ENCODE data around the gene MYO7B. TPM values are rescaled to one million over a fixed set of nuclear protein-coding genes. Genes with fewer than 3 reads are reported as not detected.

MYO7B gene
- total RNA-seq, 4 donors from 2014 or later, result 0.07 to 0.83 (median 0.51) TPM; not detected in 1

DNA sequence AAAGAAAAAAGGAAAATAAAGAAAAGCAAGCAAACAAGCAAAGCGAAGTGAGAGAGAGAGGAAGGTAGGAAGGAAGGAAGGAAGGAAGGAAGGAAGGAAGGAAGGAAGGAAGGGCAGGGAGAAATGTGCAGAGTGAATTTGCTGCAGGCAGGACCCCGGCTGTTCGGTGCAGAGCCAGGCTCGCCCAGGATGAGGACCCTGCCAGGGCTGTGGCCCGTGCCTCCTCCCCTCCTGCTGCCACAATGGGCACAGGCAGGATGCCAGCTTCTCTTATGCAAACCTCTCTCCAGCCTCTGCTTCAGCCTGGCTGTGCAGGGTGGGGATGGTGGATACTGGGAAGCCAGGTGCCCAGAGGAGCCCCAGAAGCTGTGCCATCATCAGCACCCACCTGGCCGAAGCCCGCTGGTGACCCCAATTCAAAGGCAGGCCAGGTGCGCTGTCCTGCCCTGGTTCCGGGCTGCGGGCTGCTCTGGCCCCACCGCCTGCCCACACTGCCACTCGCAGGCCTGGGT is 113.7 kb downstream of the MYO7B start:
- peaks cover 15 to 28% of the 10 kb centered on the region in 2 donors for H3K4me1 ChIP-seq
- DNase-seq (no peak), ATAC-seq (no peak)
- intact Hi-C loops (cut with DNase I; ENCODE audit: low total_unique reads) (loop anchor here (1.0 to 2.0 kb wide), 2 partner anchors 58 to 122 kb away; no protein-coding TSS in a partner anchor), in situ Hi-C loops (cut with MboI; ENCODE audit: low sequenced_read_pairs in 4 of 4) (no loop called here)
- H3K36me3 ChIP-seq, result no peaks in the 10 kb centered on the region
- TF ChIP-seq, protein P1, sequence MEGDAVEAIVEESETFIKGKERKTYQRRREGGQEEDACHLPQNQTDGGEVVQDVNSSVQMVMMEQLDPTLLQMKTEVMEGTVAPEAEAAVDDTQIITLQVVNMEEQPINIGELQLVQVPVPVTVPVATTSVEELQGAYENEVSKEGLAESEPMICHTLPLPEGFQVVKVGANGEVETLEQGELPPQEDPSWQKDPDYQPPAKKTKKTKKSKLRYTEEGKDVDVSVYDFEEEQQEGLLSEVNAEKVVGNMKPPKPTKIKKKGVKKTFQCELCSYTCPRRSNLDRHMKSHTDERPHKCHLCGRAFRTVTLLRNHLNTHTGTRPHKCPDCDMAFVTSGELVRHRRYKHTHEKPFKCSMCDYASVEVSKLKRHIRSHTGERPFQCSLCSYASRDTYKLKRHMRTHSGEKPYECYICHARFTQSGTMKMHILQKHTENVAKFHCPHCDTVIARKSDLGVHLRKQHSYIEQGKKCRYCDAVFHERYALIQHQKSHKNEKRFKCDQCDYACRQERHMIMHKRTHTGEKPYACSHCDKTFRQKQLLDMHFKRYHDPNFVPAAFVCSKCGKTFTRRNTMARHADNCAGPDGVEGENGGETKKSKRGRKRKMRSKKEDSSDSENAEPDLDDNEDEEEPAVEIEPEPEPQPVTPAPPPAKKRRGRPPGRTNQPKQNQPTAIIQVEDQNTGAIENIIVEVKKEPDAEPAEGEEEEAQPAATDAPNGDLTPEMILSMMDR (IDR thresholded peaks at IDR 0.05 in 4 of 5, conservative IDR thresholded peaks at IDR 0.05 in 1 of 5), result no peak
- TF ChIP-seq POLR2A (IDR thresholded peaks at IDR 0.05), result no peak
- no peaks in the 10 kb centered on the region for H3K9me3 ChIP-seq
- peak overlapping the region; percentile 29 to 67 (median 59) for H3K27ac ChIP-seq
- H3K4me3 ChIP-seq, result no peak overlapping the region
- no peaks in the 10 kb centered on the region for H3K27me3 ChIP-seq

DNA sequence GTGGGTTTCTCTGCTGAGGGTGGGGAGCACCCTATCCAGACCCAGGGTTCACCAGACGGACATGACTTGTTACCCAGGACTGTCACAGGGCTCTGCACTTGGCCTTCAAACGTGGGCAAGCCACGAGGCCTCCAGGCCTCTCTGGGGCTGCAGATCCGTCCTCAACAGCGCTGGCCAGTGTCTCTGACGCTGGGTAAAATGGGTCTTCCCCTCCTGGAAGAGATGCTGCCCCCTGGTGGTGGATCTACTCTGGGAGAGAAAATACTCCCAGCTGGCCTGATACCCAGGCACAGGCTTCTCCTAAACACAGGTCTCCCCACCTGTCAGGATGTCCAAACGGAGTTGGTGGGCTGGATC is 114.2 kb downstream of the MYO7B start:
- no peaks in the 10 kb centered on the region for H3K36me3 ChIP-seq
- ATAC-seq (peak; percentile 81 to 91), DNase-seq (peak; percentile 66 to 67)
- peaks cover 15 to 28% of the 10 kb centered on the region in 2 donors for H3K4me1 ChIP-seq
- TF ChIP-seq, protein P1 (IDR thresholded peaks at IDR 0.05 in 4 of 5, conservative IDR thresholded peaks at IDR 0.05 in 1 of 5), result peak; percentile 62 to 88 (median 82)
- no peak for TF ChIP-seq POLR2A (IDR thresholded peaks at IDR 0.05)
- in situ Hi-C loops (cut with MboI; ENCODE audit: low sequenced_read_pairs in 4 of 4) (no loop called here), intact Hi-C loops (cut with DNase I; ENCODE audit: low total_unique reads) (loop anchor here (1.0 to 2.0 kb wide), 2 partner anchors 59 to 122 kb away; no protein-coding TSS in a partner anchor)
- H3K27ac ChIP-seq, result peak overlapping the region; percentile 29 to 67 (median 59)
- H3K4me3 ChIP-seq, result no peak overlapping the region
- no peaks in the 10 kb centered on the region for H3K9me3 ChIP-seq
- no peaks in the 10 kb centered on the region for H3K27me3 ChIP-seq

DNA sequence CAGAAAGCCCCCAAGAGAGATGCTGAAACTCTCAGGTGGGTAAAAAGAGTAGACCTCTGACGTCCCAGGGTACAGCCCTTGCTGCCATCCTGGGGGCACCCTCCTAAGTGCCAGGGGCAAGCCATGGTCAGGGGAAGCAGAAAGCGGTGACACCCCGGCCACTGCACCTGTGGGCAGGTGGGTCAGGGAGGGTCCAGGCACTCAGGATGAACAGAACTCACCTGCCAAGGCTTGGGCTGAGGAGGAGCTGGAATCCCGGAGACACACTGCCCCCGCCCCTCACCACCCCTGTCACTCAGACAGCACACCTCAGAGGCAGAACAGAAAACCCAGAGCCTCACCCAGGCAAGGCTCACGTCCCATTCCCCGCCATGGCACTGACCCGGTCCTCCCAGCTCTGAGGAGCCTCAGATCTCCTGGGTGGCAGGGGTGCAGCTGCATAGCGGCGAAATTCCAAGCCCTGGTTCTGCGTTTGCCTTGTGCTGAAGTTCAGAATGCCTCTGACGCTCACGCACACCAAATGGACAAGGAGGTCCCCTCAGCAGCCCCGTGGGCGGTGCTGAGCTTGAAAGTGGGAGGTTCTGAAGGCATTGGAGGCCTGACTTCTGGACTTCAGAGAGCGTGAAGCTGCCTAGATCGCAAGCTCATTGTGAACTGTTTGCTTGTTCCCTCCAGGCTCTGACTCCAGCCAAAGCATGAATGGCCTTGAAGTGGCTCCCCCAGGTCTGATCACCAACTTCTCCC is 114.7 kb downstream of the MYO7B start:
- Histone ChIP-seq H3K27ac (peak overlapping the region; percentile 29 to 67 (median 59)), H3K4me3 (no peak overlapping the region), H3K36me3 (no peaks in the 10 kb centered on the region), H3K9me3 (no peaks in the 10 kb centered on the region), H3K27me3 (no peaks in the 10 kb centered on the region), H3K4me1 (peaks cover 15 to 28% of the 10 kb centered on the region in 2 donors)
- in situ Hi-C loops (cut with MboI; ENCODE audit: low sequenced_read_pairs in 4 of 4) (no loop called here), intact Hi-C loops (cut with DNase I; ENCODE audit: low total_unique reads) (no loop called here)
- no peak for TF ChIP-seq POLR2A (IDR thresholded peaks at IDR 0.05)
- TF ChIP-seq, protein P1 (IDR thresholded peaks at IDR 0.05 in 4 of 5, conservative IDR thresholded peaks at IDR 0.05 in 1 of 5), result peak in 2 of 5 experiments; percentile 16 to 33
- peak in 1 of 2 donors; percentile 15 for ATAC-seq
- no peak for DNase-seq

DNA sequence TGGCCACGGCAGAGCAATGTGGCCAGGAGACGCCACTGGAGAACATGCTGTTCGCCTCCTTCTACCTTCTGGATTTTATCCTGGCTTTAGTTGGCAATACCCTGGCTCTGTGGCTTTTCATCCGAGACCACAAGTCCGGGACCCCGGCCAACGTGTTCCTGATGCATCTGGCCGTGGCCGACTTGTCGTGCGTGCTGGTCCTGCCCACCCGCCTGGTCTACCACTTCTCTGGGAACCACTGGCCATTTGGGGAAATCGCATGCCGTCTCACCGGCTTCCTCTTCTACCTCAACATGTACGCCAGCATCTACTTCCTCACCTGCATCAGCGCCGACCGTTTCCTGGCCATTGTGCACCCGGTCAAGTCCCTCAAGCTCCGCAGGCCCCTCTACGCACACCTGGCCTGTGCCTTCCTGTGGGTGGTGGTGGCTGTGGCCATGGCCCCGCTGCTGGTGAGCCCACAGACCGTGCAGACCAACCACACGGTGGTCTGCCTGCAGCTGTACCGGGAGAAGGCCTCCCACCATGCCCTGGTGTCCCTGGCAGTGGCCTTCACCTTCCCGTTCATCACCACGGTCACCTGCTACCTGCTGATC is 115.4 kb downstream of the MYO7B start:
- in situ Hi-C loops (cut with MboI; ENCODE audit: low sequenced_read_pairs in 4 of 4) (no loop called here), intact Hi-C loops (cut with DNase I; ENCODE audit: low total_unique reads) (no loop called here)
- Histone ChIP-seq H3K4me3 (no peak overlapping the region), H3K36me3 (no peaks in the 10 kb centered on the region), H3K27ac (peak overlapping the region; percentile 49 to 68 (median 63)), H3K4me1 (peaks cover 19 to 32% of the 10 kb centered on the region in 2 donors), H3K27me3 (no peaks in the 10 kb centered on the region), H3K9me3 (no peaks in the 10 kb centered on the region)
- DNase-seq (no peak), ATAC-seq (no peak)
- TF ChIP-seq, protein P1 (IDR thresholded peaks at IDR 0.05 in 4 of 5, conservative IDR thresholded peaks at IDR 0.05 in 1 of 5), result no peak
- TF ChIP-seq POLR2A (IDR thresholded peaks at IDR 0.05), result no peak
